GM12873 (cell line): ENCODE results near the gene TOP3B.

ENCODE experiments used
- TF ChIP-seq, protein P1 (sequence below): IDR thresholded peaks from 2 replicates; pipeline ENCODE4 v1.5.1; 2012; ENCODE audit warnings: low read depth, mild to moderate bottlenecking, moderate library complexity, low read length, control low read depth; ENCODE audit not compliant: insufficient read depth; ENCODE audit errors: missing control alignments

The TOP3B gene

DNA sequence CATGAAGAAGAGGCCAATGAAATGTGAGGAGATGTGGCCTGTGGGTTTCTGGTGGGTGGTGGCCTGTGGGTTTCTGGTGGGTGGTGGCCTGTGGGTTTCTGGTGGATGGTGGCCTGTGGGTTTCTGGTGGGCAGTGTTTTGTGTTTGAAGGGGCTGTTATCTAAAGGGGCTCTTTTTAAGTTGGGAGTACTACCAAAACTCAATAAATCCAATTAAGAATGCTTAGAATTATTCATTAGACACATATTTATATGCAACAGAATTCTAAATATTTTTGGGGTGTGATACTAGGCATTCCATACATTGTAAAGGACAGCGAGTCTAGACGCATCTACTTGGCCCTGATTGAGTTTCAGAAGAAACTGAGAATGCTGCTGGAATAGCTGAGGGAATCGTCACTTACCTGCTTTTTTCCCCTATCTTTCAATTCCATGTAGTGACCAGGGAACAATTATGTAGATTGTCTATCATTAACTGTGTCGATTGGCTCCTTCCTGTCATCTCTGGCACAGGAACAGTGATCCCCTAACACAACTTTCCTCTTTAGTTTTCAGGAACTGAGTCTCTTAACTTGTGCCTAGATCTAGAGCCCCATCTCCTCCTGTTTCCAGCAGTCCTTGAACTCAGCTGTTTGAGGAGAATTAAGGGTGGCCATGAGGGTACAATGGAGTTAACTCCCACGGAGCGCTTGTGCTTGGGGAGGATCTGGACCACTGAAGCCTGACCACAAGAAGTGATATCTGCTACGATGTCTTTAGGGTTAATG, 37.3 kb upstream of the TOP3B start:
- TF ChIP-seq, protein P1, sequence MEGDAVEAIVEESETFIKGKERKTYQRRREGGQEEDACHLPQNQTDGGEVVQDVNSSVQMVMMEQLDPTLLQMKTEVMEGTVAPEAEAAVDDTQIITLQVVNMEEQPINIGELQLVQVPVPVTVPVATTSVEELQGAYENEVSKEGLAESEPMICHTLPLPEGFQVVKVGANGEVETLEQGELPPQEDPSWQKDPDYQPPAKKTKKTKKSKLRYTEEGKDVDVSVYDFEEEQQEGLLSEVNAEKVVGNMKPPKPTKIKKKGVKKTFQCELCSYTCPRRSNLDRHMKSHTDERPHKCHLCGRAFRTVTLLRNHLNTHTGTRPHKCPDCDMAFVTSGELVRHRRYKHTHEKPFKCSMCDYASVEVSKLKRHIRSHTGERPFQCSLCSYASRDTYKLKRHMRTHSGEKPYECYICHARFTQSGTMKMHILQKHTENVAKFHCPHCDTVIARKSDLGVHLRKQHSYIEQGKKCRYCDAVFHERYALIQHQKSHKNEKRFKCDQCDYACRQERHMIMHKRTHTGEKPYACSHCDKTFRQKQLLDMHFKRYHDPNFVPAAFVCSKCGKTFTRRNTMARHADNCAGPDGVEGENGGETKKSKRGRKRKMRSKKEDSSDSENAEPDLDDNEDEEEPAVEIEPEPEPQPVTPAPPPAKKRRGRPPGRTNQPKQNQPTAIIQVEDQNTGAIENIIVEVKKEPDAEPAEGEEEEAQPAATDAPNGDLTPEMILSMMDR: no peak

DNA sequence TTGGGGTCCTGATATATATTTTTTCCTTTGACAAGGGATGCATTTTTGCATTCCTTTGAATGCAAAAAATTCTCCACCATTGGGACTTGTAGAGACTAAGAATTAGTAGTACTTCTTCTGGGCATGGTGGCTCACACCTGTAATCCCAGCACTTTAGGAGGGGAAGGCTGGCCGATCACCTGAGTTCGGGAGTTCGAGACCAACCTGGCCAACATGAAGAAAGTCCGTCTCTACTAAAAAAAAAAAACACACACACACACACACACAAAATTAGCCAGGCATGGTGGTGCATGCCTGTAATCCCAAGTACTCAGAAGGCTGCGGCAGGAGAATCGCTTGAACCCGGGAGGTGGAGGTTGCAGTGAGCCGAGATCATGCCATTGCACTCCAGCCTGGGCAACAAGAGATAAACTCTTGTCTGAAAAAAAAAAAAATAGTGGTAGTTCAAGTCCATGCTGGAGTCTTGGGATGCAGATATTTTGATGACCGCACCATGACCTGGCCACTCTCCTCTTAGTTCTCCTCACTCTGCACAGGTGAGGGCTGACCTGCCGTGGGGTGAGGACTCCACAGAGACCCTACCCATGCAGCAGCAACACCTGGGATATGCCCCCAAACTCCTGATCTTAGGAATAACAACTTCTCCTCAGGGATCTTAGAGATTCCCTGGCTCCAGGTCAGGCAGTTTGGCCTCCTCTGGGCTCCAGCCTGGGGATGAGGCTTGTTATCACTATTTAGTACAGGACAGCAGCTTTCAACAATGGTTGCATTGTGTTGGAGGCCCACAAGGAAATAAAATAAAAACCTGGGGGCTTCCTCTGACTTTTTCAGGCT, 36.5 kb upstream of the TOP3B start:
- TF ChIP-seq, protein P1: no peak

DNA sequence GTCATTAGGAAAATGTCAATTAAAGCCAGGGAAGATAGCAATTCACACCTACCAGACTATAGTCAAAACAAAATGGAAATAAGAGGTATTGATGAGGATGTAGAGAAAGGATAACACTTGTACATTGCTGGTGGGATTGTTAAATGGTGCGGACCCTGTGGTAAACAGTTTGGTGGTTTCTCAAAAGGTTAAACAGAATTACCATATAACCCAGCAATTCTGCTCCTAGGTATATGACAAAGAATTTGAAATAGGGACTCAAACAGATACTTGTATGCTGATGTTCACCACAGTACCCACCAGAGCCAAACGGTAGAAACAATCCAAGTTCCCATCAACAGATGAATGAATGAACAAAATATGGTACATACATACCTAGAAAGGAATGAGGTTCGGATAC, 33.0 kb upstream of the TOP3B start:
- TF ChIP-seq, protein P1: no peak

- TF ChIP-seq, protein P1: no peak
Measured at GRCh38 chr22:22014285-22014659, 31.7 kb upstream of the TOP3B start.

GRCh38 chr22:22013559-22014284, 31.1 kb upstream of the TOP3B start:
- TF ChIP-seq, protein P1: no peak

GRCh38 chr22:22011964-22012363, 29.4 kb upstream of the TOP3B start:
- TF ChIP-seq, protein P1: no peak

DNA sequence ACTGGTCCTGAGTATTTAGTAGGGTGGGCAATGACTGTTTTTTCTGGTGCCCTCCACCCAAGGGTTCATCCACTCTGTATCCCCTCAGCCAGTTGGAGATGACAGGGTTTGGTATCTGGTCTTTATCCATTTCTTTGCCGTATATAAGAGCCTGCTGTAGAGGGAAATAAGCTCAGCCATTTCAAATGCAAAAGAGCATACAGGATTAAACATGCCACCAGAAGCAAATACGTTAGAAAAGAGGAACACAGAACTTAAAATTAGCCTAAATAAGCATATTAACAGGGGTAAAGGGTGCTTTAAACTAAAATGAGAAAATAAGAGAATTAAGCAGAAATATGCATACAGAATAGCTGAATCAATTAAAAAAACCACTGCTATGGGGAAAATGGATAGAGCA, 27.8 kb upstream of the TOP3B start:
- TF ChIP-seq, protein P1: no peak
